ENCODE measurements around the gene SCGN. TPM values are rescaled to one million over a fixed set of nuclear protein-coding genes. Genes with fewer than 3 reads are reported as not detected.
A peak's percentile ranks its signal among the peaks of the same experiment; 100 is the strongest.

Gene SCGN
- total and polyA plus RNA-seq, 2 of the 13 experiments (the other 11 are each of a cell fraction or from before 2014, with no cell fraction given), result 2.9 to 29.0 TPM

- TF ChIP-seq, protein P1, sequence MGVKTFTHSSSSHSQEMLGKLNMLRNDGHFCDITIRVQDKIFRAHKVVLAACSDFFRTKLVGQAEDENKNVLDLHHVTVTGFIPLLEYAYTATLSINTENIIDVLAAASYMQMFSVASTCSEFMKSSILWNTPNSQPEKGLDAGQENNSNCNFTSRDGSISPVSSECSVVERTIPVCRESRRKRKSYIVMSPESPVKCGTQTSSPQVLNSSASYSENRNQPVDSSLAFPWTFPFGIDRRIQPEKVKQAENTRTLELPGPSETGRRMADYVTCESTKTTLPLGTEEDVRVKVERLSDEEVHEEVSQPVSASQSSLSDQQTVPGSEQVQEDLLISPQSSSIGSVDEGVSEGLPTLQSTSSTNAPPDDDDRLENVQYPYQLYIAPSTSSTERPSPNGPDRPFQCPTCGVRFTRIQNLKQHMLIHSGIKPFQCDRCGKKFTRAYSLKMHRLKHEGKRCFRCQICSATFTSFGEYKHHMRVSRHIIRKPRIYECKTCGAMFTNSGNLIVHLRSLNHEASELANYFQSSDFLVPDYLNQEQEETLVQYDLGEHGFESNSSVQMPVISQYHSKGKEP (CRISPR knock-in tag; IDR thresholded peaks at IDR 0.05), result no peak
- no peak for TF ChIP-seq TSC22D2 (CRISPR knock-in tag; IDR thresholded peaks at IDR 0.05; ENCODE audit: borderline replicate concordance)
- no peak for TF ChIP-seq KDM5B (CRISPR knock-in tag; IDR thresholded peaks at IDR 0.05; ENCODE audit: borderline replicate concordance)
- peak; percentile 47; the same call in 1 of the 2 replicates for TF ChIP-seq FOXA3 (CRISPR knock-in tag; IDR thresholded peaks at IDR 0.05)
- TF ChIP-seq FOXP4 (CRISPR knock-in tag; IDR thresholded peaks at IDR 0.05), result 0 out of 2 replicates have a peak, but pooled peaks have one; percentile 16
- peak; percentile 14; the same call in 1 of the 2 replicates for TF ChIP-seq CEBPB (IDR thresholded peaks at IDR 0.05; ENCODE audit: borderline replicate concordance, low read depth, low read length)
- TF ChIP-seq GFI1 (CRISPR knock-in tag; IDR thresholded peaks at IDR 0.05; ENCODE audit: borderline replicate concordance), result peak; percentile 73
- TF ChIP-seq POLR2G (IDR thresholded peaks at IDR 0.05; ENCODE audit: low read depth, low read length), result no peak
- TF ChIP-seq DMAP1 (CRISPR knock-in tag; IDR thresholded peaks at IDR 0.05), result 0 out of 2 replicates have a peak, but pooled peaks have one; percentile 33
- TF ChIP-seq RCOR2 (CRISPR knock-in tag; IDR thresholded peaks at IDR 0.05), result no peak
- peak; percentile 35; the same call in 1 of the 2 replicates for TF ChIP-seq TCF7 (IDR thresholded peaks at IDR 0.05; ENCODE audit: low read depth)
- peak; percentile 13; the same call in 1 of the 2 replicates for TF ChIP-seq HNF4A (CRISPR knock-in tag; IDR thresholded peaks at IDR 0.05)
- peak; percentile 50; the same call in 1 of the 2 replicates for TF ChIP-seq NFIC (IDR thresholded peaks at IDR 0.05; ENCODE audit: low read length)
- no peak for TF ChIP-seq ZNF720 (CRISPR knock-in tag; IDR thresholded peaks at IDR 0.05)
Observed at GRCh38 chr6:25661129-25661779, 9.2 kb downstream of the SCGN start (continued).
